ENCODE data around the gene TCF12. TPM values are rescaled to one million over a fixed set of nuclear protein-coding genes. Genes with fewer than 3 reads are reported as not detected.

TCF12 gene
- total and polyA plus RNA-seq, 7 experiments from 2014 or later, result 51.3 to 99.4 (median 79.9) TPM

DNA sequence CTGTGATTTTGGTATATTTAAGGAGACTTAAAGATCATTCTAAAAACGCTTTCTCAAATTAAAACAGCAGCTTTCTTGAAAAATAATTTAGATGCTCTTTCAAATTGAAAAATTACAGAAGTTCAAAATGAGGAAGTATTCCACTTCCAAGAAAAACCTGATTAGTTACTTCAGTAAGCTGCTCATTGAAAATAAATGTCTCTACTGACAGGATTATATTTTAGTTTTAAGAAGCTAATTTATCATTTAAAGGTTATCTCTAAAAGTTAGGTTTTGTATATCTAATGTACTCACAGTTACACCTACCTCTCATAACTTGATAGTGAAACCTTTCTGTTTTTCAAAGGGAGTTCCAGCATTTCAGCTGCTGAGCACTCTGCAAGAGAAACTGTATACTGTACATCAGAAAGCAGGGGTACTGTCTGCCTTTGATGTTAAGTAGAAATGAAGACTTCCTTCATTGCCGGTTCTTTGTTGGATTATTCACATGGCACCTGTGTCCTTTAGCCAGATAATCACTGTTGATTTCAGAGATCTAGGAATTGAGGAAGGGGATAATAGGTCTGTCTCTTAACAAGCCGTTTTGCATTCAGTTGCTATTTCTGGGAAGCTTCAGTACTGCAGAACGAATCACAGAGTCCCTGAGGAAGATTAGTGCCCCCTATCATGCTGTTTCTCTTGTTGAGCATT, 161.6 kb downstream of the TCF12 start:
- Mint-ChIP-seq H3K27ac (peak overlapping the region in 2 of 9 donors; percentile 17 to 60), H3K4me1 (peaks cover 20 to 57% (median 48%) of the 10 kb centered on the region in 7 donors), H3K36me3 (peaks cover 0 to 4% (median 0%) of the 10 kb centered on the region in 5 donors), H3K9me3 (no peaks in the 10 kb centered on the region), H3K27me3 (no peaks in the 10 kb centered on the region), H3K4me3 (peak overlapping the region in 2 of 10 donors; percentile 23 to 30)
- intact Hi-C loops (cut with micrococcal nuclease), result loop anchor here in 1 of 2 donors (5.0 kb wide), 3 partner anchors 42 to 583 kb away; no protein-coding TSS in a partner anchor
- peaks cover 0 to 4% of the 10 kb centered on the region in 2 donors for H3K4me1 ChIP-seq (ENCODE audit: control insufficient read depth in 2 of 2, insufficient read depth in 2 of 2, low read length in 2 of 2)
- no peak for ATAC-seq
- no peak overlapping the region for H3K4me3 ChIP-seq (ENCODE audit: low read length)
- H3K27ac ChIP-seq (ENCODE audit: low read depth, low read length), result no peak overlapping the region
- ChIA-PET CTCF (interaction anchor here (0.7 kb wide), 1 partner anchor 74 kb away, joined by 3 read pairs; no protein-coding TSS in a partner anchor), POLR2A (no interaction called here)
- no peaks in the 10 kb centered on the region for H3K27me3 ChIP-seq (ENCODE audit: control insufficient read depth in 2 of 2, insufficient read depth in 2 of 2, low read length in 2 of 2)
- no peaks in the 10 kb centered on the region for H3K36me3 ChIP-seq (ENCODE audit: control insufficient read depth in 2 of 3, insufficient read depth in 3 of 3, low read length in 3 of 3)
- H3K9me3 ChIP-seq (ENCODE audit: control insufficient read depth in 2 of 3, low read length in 3 of 3), result no peaks in the 10 kb centered on the region
- DNase-seq, result peak in 3 of 9 donors; percentile 2 to 8 (median 6)

DNA sequence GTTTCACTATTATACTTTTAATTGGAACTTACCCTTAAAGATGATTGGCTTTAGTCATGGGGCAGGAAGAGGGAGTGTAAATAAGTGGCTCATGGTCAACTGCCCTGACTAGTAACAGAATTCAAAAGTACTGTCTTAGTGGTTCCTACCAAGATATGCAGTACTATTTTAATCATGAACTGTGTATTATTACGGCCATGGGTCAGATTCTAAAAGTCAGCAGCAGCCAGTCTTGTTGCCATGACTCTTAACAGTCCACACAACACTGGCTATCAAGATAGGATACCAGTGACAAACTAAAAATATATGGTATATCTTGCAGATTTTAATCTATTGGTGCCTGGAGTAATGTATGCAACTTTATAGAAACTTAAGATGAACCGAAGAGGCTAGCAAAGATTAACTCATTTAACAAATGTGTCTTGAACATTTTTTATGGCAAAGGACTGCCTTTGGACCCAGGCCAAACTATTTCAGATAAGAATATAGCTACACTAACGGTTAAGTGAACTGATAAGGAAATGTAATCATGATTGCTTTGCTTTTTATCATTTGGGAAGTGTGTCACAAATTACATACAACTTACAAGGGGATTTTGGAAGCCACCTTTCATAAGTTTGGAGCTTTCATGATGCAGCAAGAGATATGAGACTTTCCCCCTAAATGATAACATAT, 163.7 kb downstream of the TCF12 start:
- no peaks in the 10 kb centered on the region for H3K9me3 Mint-ChIP-seq
- Histone ChIP-seq H3K27me3 (ENCODE audit: control insufficient read depth in 2 of 2, insufficient read depth in 2 of 2, low read length in 2 of 2) (no peaks in the 10 kb centered on the region), H3K27ac (ENCODE audit: low read depth, low read length) (no peak overlapping the region), H3K4me1 (ENCODE audit: control insufficient read depth in 2 of 2, insufficient read depth in 2 of 2, low read length in 2 of 2) (peaks cover 0 to 4% of the 10 kb centered on the region in 2 donors), H3K4me3 (ENCODE audit: low read length) (no peak overlapping the region), H3K36me3 (ENCODE audit: control insufficient read depth in 2 of 3, insufficient read depth in 3 of 3, low read length in 3 of 3) (no peaks in the 10 kb centered on the region), H3K9me3 (ENCODE audit: control insufficient read depth in 2 of 3, low read length in 3 of 3) (no peaks in the 10 kb centered on the region)
- ChIA-PET CTCF (no interaction called here), POLR2A (no interaction called here)
- H3K27me3 Mint-ChIP-seq, result no peaks in the 10 kb centered on the region
- ATAC-seq (peak; percentile 60), DNase-seq (no peak)
- no peak overlapping the region for H3K27ac Mint-ChIP-seq
- peaks cover 14 to 55% (median 38%) of the 10 kb centered on the region in 7 donors for H3K4me1 Mint-ChIP-seq
- no peak overlapping the region for H3K4me3 Mint-ChIP-seq
- H3K36me3 Mint-ChIP-seq, result peaks cover 0 to 4% (median 0%) of the 10 kb centered on the region in 5 donors
- intact Hi-C loops (cut with micrococcal nuclease), result loop anchor here in 1 of 2 donors (5.0 kb wide), 1 partner anchor 40 kb away; no protein-coding TSS in a partner anchor

DNA sequence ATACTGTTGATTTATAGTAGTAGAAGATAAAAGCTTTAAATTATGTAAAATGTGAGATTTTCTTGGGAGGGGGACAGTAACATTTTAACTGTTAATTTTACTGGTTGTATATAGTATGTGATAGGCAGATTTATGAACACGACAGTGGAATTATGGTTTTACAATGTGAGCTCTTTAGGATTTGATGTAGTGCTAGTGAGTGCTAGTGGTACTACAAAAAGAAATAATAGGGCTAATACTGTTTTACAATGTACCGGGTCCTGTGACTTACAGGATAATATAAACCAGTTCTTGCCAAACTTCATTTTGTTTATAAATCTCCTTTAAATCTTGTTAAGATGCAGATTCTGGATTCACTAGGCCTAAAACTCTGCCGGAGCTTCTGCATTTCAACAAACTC, 165.7 kb downstream of the TCF12 start:
- DNase-seq (no peak), ATAC-seq (no peak)
- H3K36me3 ChIP-seq (ENCODE audit: control insufficient read depth in 2 of 3, insufficient read depth in 3 of 3, low read length in 3 of 3), result no peaks in the 10 kb centered on the region
- Mint-ChIP-seq H3K9me3 (no peaks in the 10 kb centered on the region), H3K27ac (no peak overlapping the region), H3K4me3 (no peak overlapping the region), H3K36me3 (peaks cover 0 to 2% (median 0%) of the 10 kb centered on the region in 5 donors), H3K27me3 (no peaks in the 10 kb centered on the region), H3K4me1 (peaks cover 11 to 57% (median 39%) of the 10 kb centered on the region in 7 donors)
- no peaks in the 10 kb centered on the region for H3K27me3 ChIP-seq (ENCODE audit: control insufficient read depth in 2 of 2, insufficient read depth in 2 of 2, low read length in 2 of 2)
- H3K4me1 ChIP-seq (ENCODE audit: control insufficient read depth in 2 of 2, insufficient read depth in 2 of 2, low read length in 2 of 2), result peaks cover 0 to 2% of the 10 kb centered on the region in 2 donors
- CTCF ChIA-PET, result no interaction called here
- intact Hi-C loops (cut with micrococcal nuclease), result loop anchor here in 1 of 2 donors (5.0 kb wide), 1 partner anchor 38 kb away; no protein-coding TSS in a partner anchor
- H3K27ac ChIP-seq (ENCODE audit: low read depth, low read length), result no peak overlapping the region
- H3K9me3 ChIP-seq (ENCODE audit: control insufficient read depth in 2 of 3, low read length in 3 of 3), result no peaks in the 10 kb centered on the region
- POLR2A ChIA-PET, result no interaction called here
- no peak overlapping the region for H3K4me3 ChIP-seq (ENCODE audit: low read length)

DNA sequence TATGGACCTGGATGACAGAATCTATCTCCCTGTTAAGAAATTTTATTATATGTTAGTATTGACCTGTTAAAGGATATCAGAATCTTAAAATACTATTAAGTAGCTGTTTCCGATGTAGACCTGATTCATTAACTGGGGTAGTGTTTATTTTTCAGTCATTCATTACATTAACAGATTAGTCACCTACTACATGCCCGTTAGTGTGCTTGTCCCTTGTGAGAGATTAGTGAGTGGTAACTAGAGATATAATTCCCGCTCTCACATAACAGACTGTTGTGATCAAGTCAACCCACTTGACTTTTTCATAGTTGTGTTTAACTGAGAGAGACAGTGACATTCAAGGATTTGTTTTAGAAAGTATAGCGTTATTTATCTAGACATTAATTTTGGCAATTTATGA, 166.8 kb downstream of the TCF12 start:
- Histone ChIP-seq H3K36me3 (ENCODE audit: control insufficient read depth in 2 of 3, insufficient read depth in 3 of 3, low read length in 3 of 3) (no peaks in the 10 kb centered on the region), H3K27me3 (ENCODE audit: control insufficient read depth in 2 of 2, insufficient read depth in 2 of 2, low read length in 2 of 2) (no peaks in the 10 kb centered on the region), H3K27ac (ENCODE audit: low read depth, low read length) (no peak overlapping the region), H3K4me1 (ENCODE audit: control insufficient read depth in 2 of 2, insufficient read depth in 2 of 2, low read length in 2 of 2) (no peaks in the 10 kb centered on the region), H3K4me3 (ENCODE audit: low read length) (no peak overlapping the region), H3K9me3 (ENCODE audit: control insufficient read depth in 2 of 3, low read length in 3 of 3) (no peaks in the 10 kb centered on the region)
- intact Hi-C loops (cut with micrococcal nuclease), result no loop called here
- Mint-ChIP-seq H3K9me3 (no peaks in the 10 kb centered on the region), H3K4me1 (peaks cover 7 to 58% (median 33%) of the 10 kb centered on the region in 7 donors), H3K27ac (no peak overlapping the region), H3K36me3 (peaks cover 0 to 2% (median 0%) of the 10 kb centered on the region in 5 donors), H3K4me3 (no peak overlapping the region), H3K27me3 (no peaks in the 10 kb centered on the region)
- DNase-seq (no peak), ATAC-seq (no peak)
- ChIA-PET POLR2A (no interaction called here), CTCF (no interaction called here)

DNA sequence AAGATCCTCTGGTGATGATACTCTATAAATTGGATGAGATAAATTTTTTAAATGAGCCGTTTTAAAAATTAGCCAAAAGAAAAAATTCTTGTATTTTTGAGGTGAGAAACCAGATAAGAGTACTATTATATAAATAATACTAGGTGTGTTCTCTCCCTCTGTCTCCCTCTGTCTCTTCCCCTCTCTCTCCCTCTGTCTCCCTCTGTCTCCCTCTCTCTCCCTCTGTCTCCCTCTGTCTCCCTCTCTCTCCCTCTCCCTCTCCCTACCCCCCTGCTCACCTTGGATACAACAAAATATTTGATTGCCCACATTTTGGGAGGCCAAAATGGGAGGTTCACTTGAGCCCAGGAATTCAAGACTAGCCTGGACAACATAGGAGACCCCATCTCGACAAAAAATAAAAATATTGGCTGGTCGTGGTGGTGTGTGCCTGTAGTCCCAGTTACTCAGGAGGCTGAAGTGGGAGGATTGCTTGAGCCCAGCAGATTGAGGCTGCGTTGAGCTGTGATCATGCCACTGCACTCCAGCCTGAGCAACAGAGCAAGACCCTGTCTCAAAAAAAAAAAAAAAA, 168.5 kb downstream of the TCF12 start:
- intact Hi-C loops (cut with micrococcal nuclease), result no loop called here
- peaks cover 0 to 12% (median 5%) of the 10 kb centered on the region in 5 donors for H3K36me3 Mint-ChIP-seq
- ChIA-PET CTCF (interaction anchor here (0.7 kb wide), 1 partner anchor 15 kb away, joined by 4 read pairs; no protein-coding TSS in a partner anchor), POLR2A (interaction anchor here (0.7 kb wide), 1 partner anchor 1684 kb away, joined by 3 read pairs; the partner anchor contains the start of gene MINDY2)
- no peak overlapping the region for H3K27ac Mint-ChIP-seq
- H3K9me3 Mint-ChIP-seq, result no peaks in the 10 kb centered on the region
- H3K4me3 Mint-ChIP-seq, result no peak overlapping the region
- ATAC-seq (no peak), DNase-seq (no peak)
- Histone ChIP-seq H3K27ac (ENCODE audit: low read depth, low read length) (no peak overlapping the region), H3K4me1 (ENCODE audit: control insufficient read depth in 2 of 2, insufficient read depth in 2 of 2, low read length in 2 of 2) (no peaks in the 10 kb centered on the region), H3K9me3 (ENCODE audit: control insufficient read depth in 2 of 3, low read length in 3 of 3) (no peaks in the 10 kb centered on the region), H3K36me3 (ENCODE audit: control insufficient read depth in 2 of 3, insufficient read depth in 3 of 3, low read length in 3 of 3) (no peaks in the 10 kb centered on the region), H3K27me3 (ENCODE audit: control insufficient read depth in 2 of 2, insufficient read depth in 2 of 2, low read length in 2 of 2) (no peaks in the 10 kb centered on the region), H3K4me3 (ENCODE audit: low read length) (no peak overlapping the region)
- H3K4me1 Mint-ChIP-seq, result peaks cover 4 to 60% (median 33%) of the 10 kb centered on the region in 7 donors
- no peaks in the 10 kb centered on the region for H3K27me3 Mint-ChIP-seq

DNA sequence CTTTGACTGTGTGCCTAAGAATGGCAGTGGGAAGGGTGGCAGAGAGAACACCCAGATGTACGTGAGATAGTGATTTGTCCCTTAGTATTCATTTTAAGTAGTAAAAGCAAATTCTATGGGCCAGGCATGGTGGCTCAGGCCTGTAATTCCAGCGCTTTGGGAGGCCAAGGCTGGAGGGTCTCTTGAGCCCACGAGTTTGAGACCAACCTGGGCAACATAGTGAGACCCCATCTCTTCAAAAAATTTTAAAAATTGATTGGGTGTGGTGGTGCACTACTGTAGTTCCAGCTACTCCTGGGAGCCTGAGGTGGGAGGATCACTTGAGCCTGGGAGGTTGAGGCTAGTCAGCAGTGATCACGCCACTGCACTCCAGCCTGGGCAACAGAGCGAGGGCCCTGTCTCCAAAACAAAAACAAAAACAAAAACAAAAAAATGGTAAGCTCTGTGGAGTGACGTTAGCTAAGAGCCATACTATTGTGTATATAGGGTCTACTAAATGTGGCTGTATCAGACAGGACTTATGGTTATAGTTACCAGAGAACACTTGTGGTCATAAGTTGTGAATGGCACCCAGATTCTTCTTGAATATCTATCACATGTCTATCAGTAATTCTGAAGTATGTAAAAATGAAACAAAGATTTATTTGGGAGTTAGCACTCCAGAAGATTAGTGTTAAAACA, 171.5 kb downstream of the TCF12 start:
- Histone ChIP-seq H3K4me1 (ENCODE audit: control insufficient read depth in 2 of 2, insufficient read depth in 2 of 2, low read length in 2 of 2) (no peaks in the 10 kb centered on the region), H3K9me3 (ENCODE audit: control insufficient read depth in 2 of 3, low read length in 3 of 3) (no peaks in the 10 kb centered on the region), H3K27ac (ENCODE audit: low read depth, low read length) (no peak overlapping the region), H3K36me3 (ENCODE audit: control insufficient read depth in 2 of 3, insufficient read depth in 3 of 3, low read length in 3 of 3) (no peaks in the 10 kb centered on the region), H3K27me3 (ENCODE audit: control insufficient read depth in 2 of 2, insufficient read depth in 2 of 2, low read length in 2 of 2) (no peaks in the 10 kb centered on the region), H3K4me3 (ENCODE audit: low read length) (no peak overlapping the region)
- peaks cover 5 to 64% (median 38%) of the 10 kb centered on the region in 7 donors for H3K4me1 Mint-ChIP-seq
- H3K9me3 Mint-ChIP-seq, result no peaks in the 10 kb centered on the region
- H3K4me3 Mint-ChIP-seq, result no peak overlapping the region
- DNase-seq, result no peak
- POLR2A ChIA-PET, result no interaction called here
- ATAC-seq, result no peak
- H3K27ac Mint-ChIP-seq, result peak overlapping the region in 1 of 9 donors; percentile 65
- H3K36me3 Mint-ChIP-seq, result peaks cover 3 to 37% (median 10%) of the 10 kb centered on the region in 5 donors
- H3K27me3 Mint-ChIP-seq, result no peaks in the 10 kb centered on the region
- CTCF ChIA-PET, result no interaction called here
- intact Hi-C loops (cut with micrococcal nuclease), result no loop called here
